Astrocyte of the spinal cord (primary cell): ENCODE measurements around the gene BMERB1.
A peak's percentile ranks its signal among the peaks of the same experiment; 100 is the strongest.
"Not testable (repeated sequence)": the region's sequence is repeated elsewhere in the genome, so short reads cannot be mapped to it uniquely, and the experiment has no call there.

Source experiments
- DNase-seq: peaks from one replicate; pipeline ENCODE4 v3.0.0; 2011; ENCODE audit warnings: low read depth, low spot score
- H3K4me3 ChIP-seq: 2 replicates; pipeline ENCODE4 v1.5.1; 2011; ENCODE audit warnings: low read depth, mild to moderate bottlenecking, low read length, moderate library complexity
- in situ Hi-C: cut with HindIII; loops from 2 replicates; pipeline ENCODE4 v1.10.0; 2017; ENCODE audit warnings: low sequenced_read_pairs
- TF ChIP-seq, protein P1 (sequence below): IDR thresholded peaks from 2 replicates; pipeline ENCODE4 v1.5.1; 2012; ENCODE audit warnings: low read depth, mild to moderate bottlenecking, low read length, inconsistent platforms

The BMERB1 gene

DNA sequence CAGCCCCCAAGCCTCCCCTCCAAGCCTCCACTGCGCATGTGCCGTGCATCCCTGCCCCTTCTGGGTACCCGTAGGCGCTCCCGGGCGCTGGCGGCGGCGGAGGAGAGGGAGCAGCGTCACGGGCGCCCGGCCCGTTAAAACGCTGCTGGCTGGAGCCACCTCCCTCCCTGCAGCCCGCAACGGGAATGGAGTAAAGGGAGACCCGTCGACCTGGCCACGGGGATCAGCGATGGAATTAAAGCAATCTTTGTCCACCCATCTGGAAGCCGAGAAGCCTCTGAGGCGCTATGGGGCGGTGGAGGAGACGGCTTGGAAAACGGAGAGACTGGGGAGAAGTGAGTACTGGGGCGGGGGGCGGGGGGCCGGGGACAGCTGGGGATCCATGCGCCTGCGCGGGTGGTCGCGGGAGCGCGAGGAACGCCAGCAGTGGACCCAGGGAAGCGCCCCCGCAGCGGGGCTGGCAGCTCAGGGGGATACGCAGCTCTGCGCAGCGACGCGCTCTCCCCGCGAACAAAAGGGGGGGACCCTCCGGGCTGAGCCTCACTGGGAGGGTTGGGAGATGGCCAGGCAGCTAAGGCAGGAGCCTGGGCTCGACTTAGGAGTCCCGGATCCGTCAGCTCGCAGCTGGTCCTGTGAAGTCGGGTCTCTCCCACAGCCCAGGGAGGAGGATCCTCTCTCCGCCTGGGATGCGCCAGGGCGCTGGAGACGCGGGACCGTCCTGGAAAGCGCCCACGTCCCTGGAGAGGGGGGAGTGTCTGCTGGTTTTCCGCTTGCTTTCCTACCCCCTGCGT is at the start of gene BMERB1:
TSS of gene BMERB1 (plus strand) at position 164 of the 791 bp plus-strand sequence. CDS start at position 230, 66 bp downstream.
- in situ Hi-C loops: no loop called here
- DNase-seq: peak; percentile 83
- peak within 1 kb of the TSS; percentile 86 for H3K4me3 ChIP-seq
- TF ChIP-seq, protein P1, sequence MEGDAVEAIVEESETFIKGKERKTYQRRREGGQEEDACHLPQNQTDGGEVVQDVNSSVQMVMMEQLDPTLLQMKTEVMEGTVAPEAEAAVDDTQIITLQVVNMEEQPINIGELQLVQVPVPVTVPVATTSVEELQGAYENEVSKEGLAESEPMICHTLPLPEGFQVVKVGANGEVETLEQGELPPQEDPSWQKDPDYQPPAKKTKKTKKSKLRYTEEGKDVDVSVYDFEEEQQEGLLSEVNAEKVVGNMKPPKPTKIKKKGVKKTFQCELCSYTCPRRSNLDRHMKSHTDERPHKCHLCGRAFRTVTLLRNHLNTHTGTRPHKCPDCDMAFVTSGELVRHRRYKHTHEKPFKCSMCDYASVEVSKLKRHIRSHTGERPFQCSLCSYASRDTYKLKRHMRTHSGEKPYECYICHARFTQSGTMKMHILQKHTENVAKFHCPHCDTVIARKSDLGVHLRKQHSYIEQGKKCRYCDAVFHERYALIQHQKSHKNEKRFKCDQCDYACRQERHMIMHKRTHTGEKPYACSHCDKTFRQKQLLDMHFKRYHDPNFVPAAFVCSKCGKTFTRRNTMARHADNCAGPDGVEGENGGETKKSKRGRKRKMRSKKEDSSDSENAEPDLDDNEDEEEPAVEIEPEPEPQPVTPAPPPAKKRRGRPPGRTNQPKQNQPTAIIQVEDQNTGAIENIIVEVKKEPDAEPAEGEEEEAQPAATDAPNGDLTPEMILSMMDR: no peak

DNA sequence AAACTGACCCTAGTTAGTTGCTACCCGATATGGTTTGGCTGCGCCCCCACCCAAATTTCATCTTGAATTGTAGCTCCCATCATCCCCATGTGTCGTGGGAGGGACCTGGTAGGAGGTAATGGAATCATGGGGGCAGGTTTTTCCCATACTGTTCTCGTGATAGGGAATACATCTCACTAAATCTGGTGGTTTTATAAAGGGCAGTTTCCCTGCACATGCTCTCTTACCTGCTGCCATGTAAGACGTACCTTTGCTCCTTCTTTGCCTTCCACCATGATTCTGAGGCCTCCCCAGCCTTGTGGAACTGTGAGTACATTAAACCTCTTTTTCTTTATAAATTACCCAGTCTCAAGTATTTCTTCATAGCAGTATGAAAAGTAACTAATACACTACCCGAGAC is 46.3 kb upstream of the BMERB1 start:
- DNase-seq, H3K4me3 ChIP-seq, in situ Hi-C loops: not testable (repeated sequence)

- H3K4me3 ChIP-seq, DNase-seq, in situ Hi-C loops: not testable (repeated sequence)
Observed at GRCh38 chr16:15389916-15390315, 44.5 kb upstream of the BMERB1 start.

- H3K4me3 ChIP-seq, in situ Hi-C loops, DNase-seq: not testable (repeated sequence)
Observed at GRCh38 chr16:15393025-15393424, 41.4 kb upstream of the BMERB1 start.

DNA sequence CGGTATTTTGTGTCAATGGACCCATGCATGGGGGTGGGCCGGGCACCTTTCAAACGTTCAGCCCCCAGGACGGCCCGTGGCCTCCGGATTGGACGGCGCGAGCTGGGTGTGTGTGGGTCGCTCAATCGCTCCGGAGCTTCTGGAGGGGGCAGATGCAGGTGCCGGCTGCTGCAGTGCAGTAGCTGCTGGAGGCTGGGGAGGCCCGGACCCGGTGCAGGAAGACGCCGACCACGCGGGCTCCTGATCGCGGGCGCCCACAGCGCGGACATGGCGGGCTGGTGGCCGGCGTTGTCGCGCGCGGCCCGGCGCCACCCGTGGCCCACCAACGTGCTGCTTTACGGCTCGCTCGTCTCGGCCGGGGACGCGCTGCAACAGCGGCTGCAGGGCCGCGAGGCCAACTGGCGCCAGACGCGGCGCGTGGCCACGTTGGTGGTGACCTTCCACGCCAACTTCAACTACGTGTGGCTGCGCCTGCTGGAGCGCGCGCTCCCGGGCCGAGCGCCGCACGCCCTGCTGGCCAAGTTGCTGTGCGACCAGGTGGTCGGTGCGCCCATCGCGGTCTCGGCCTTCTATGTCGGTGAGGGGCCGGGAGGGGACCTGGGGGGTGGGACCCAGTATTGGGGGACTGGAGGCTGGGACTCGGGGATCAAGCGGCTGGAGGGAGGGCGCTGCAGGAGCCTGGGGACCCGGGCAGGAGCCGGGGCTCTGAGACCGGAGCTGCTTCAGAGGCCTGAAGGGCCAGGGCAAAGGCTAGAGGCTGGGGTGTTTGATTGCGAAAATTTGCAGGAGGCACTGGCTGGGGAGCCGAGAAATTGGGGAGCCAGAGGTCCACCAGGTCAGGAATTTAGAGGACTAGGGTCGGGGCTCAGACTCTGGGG is 38.5 kb upstream of the BMERB1 start, which contains the start of gene MPV17L:
TSS of gene MPV17L (plus strand) at position 124 of the 878 bp plus-strand sequence. CDS start at position 268, 144 bp downstream.
- DNase-seq, in situ Hi-C loops: not testable (repeated sequence)
- H3K4me3 ChIP-seq: peak within 1 kb of the TSS; percentile 33

DNA sequence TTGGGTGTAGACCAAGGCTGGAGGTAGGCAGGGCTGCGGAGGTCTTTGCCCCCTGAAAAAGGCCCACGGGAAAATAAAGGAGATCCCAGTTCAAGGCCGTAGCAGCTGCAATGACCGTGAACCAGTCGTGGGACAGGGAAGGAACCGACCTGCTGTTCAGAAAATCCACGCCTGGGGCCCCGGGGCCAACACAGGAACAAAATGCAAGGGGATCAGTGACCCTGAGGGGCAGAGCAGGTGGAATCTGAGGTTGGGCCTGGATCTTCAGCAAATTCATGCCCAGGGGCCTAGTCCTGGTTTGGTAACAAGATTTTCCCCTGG is 37.9 kb upstream of the BMERB1 start:
- in situ Hi-C loops, H3K4me3 ChIP-seq: not testable (repeated sequence)

DNA sequence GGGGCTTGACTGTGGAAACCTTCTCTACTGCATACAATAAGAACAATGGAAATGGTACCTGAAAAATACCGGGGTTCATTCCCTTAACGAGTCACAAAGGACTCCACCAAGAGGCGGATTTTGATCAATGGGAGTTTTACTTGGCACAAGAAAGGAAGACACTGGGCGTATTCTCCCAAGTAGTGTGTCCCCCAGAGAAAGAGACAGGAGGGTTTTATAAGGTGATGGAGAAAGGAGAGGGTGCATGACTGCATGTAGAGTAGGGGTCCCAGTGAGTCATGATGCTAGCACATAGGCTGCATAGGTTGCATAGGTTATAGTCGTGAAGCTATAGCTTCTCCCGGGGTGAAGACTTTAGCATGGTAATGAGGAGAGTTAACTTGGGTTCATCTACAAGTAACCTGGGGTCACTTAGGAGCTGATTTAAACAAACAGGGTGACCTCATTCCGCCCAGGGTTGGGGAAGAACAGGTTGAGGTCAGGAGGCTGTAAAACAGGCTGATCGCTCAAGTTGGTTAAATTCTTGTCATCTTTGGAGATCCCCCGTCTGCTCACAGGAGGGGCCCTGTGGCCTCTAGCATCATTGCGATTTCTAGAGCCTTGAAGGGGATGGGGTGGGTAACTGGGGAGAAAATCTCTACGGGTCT is 37.3 kb upstream of the BMERB1 start:
- TF ChIP-seq, protein P1: no peak
- no peak for DNase-seq
- in situ Hi-C loops: no loop called here
- H3K4me3 ChIP-seq: no peak overlapping the region

More for the DNA sequence above, 37.9 kb upstream of the BMERB1 start:
- not testable (repeated sequence) for DNase-seq

DNA sequence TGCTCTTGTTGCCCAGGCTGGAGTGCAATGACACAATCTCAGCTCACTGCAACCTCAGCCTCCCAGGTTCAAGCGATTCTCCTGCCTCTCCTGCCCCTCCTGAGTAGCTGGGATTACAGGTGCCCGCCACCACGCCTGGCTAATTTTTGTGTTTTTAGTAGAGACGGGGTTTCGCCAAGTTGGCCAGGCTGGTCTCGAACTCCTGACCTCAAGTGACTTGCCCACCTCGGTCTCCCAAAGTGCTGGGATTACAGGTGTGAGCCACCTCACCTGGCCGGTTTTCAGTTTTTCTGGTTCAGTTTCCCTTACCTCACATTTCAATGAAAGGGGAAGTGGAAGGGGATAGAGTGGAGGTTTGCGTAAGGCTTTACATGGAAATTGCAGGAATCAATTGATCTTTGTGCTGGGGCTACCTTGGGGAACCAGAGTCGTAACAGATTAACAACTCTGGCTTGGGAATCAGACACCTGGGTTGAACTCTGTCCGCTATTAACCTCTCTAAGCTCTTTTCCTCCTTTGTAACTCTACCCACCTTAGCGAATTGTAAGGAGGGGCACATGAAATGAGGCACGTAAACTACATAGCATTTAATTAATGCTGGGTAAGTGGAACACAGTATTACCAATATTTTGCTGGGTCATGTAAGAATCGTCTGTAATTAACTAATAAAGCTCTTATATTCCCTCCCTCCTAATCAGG is 35.6 kb upstream of the BMERB1 start:
- in situ Hi-C loops: no loop called here
- no peak for DNase-seq
- H3K4me3 ChIP-seq: no peak overlapping the region
- TF ChIP-seq, protein P1: no peak
